Bronchial epithelial cell (primary cell): ENCODE data around the gene RET. TPM values are rescaled to one million over a fixed set of nuclear protein-coding genes. Genes with fewer than 3 reads are reported as not detected.

Experiments
- DNase-seq: peaks from one replicate; pipeline ENCODE4 v3.0.0-alpha.2; 2010; ENCODE audit warnings: low read depth
- FAIRE-seq: peaks from 2 replicates; lab custom pipeline; 2011; peaks lifted over from hg19 to GRCh38; lab: Jason Lieb, UNC
- H3K27me3 ChIP-seq: 2 replicates; pipeline ENCODE4 v1.5.1; 2011; ENCODE audit warnings: low read length; ENCODE audit not compliant: control insufficient read depth, insufficient read depth
- H3K36me3 ChIP-seq: 2 replicates; pipeline ENCODE4 v1.5.1; 2011; ENCODE audit warnings: low read length; ENCODE audit not compliant: control insufficient read depth, insufficient read depth
- H3K4me3 ChIP-seq: 2 replicates; pipeline ENCODE4 v1.5.1; 2011; ENCODE audit warnings: mild to moderate bottlenecking, low read depth, low read length, control low read depth
- total RNA-seq: library from RNA; depleted of rRNA; stranded (reverse); fragments of >200 nt; gene quantifications from 2 replicates; pipeline ENCODE4 v1.2.1, GENCODE V29; 2014
- TF ChIP-seq, protein P1 (sequence below): IDR thresholded peaks from 2 replicates; pipeline ENCODE4 v1.5.1; 2011; ENCODE audit warnings: mild to moderate bottlenecking, moderate library complexity, low read length, control low read depth, inconsistent platforms; ENCODE audit not compliant: insufficient read depth, severe bottlenecking

The RET gene
- total RNA-seq, 1 donor from 2014 or later: 0.53 TPM

DNA sequence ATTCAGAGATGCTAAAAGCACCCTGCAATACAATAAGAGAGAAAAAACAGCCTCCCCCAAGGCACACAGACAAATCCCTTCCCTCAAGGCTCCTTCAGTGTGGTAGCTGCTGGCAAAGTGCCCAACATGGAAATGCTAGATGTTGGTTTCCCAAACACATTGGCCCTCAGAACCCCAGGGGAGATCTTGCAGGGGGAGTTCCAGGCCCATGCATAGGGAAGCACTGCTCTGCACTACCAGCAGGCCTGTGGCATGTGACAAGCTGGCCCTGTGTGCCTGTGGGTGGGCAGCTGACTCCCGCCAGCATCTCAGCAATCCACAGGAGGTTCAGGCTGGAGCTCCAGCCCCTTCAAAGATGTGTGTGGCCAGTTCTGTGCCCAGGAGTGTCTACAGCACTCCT lies 44.6 kb downstream of the RET start:
- TF ChIP-seq, protein P1, sequence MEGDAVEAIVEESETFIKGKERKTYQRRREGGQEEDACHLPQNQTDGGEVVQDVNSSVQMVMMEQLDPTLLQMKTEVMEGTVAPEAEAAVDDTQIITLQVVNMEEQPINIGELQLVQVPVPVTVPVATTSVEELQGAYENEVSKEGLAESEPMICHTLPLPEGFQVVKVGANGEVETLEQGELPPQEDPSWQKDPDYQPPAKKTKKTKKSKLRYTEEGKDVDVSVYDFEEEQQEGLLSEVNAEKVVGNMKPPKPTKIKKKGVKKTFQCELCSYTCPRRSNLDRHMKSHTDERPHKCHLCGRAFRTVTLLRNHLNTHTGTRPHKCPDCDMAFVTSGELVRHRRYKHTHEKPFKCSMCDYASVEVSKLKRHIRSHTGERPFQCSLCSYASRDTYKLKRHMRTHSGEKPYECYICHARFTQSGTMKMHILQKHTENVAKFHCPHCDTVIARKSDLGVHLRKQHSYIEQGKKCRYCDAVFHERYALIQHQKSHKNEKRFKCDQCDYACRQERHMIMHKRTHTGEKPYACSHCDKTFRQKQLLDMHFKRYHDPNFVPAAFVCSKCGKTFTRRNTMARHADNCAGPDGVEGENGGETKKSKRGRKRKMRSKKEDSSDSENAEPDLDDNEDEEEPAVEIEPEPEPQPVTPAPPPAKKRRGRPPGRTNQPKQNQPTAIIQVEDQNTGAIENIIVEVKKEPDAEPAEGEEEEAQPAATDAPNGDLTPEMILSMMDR: no peak
- DNase-seq (no peak), FAIRE-seq (no peak)
- H3K4me3 ChIP-seq: no peak overlapping the region
- no peaks in the 10 kb centered on the region for H3K36me3 ChIP-seq
- H3K27me3 ChIP-seq: peaks cover 7% of the 10 kb centered on the region

DNA sequence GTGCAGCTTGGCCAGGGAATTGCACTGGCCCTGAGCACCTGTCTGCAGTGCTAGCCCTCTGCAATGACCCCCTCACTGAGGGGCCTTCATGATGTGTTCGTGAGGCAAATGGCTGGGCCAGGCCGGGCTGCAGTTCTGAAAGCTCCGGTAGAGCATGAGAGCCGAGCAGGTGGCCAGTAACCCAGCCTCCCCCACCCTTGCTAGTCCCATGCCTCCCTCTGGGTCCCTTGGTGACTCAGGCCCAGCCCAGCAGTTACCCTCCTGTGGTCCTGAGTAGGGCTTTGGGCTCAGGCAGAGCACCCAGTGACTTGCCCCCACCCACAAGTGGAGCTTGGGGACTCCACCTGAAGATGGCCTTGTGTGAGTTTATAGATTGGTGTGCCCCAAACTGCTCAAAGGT lies 45.2 kb downstream of the RET start:
- DNase-seq (no peak), FAIRE-seq (no peak)
- peaks cover 7% of the 10 kb centered on the region for H3K27me3 ChIP-seq
- TF ChIP-seq, protein P1: no peak
- H3K4me3 ChIP-seq: no peak overlapping the region
- H3K36me3 ChIP-seq: no peaks in the 10 kb centered on the region

- H3K4me3 ChIP-seq: no peak overlapping the region
- TF ChIP-seq, protein P1: no peak
- peaks cover 7% of the 10 kb centered on the region for H3K27me3 ChIP-seq
- H3K36me3 ChIP-seq: no peaks in the 10 kb centered on the region
- FAIRE-seq (no peak), DNase-seq (no peak)
These were observed 46.0 kb downstream of the RET start for GRCh38 chr10:43122826-43123225.

DNA sequence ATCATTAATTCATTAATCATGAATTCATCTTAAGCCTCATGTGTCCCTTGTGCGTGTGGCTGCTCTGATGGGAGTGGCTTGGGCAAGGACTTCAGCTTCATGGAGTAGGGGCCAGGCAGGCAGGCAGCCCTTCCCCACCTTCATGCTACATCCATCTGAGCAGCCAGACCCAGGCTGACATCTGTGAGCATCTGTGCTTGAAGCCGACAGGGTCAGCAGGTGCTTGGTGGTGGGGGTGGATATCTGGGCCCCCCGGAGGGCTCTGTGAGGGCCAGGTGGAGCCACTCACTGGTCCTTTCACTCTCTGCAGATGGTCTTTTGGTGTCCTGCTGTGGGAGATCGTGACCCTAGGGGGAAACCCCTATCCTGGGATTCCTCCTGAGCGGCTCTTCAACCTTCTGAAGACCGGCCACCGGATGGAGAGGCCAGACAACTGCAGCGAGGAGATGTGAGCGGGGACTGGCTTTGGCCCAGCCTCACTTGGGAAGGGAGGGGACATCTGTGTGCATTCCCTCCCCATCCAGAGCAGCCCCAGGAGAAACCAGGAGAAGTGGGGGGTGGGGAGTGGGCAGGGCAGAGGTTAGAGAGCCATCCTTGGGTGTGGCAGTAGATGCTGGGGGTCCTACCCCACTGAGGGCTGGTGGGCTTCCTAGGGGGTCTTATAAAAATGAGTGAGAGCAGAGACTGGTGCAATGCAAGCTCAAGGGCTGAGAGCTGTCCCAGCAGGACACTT lies 46.7 kb downstream of the RET start:
- DNase-seq: no peak
- H3K4me3 ChIP-seq: no peak overlapping the region
- no peaks in the 10 kb centered on the region for H3K36me3 ChIP-seq
- FAIRE-seq: no peak
- TF ChIP-seq, protein P1: no peak
- peaks cover 7% of the 10 kb centered on the region for H3K27me3 ChIP-seq

GRCh38 chr10:43124094-43124521 lies 47.2 kb downstream of the RET start:
- H3K27me3 ChIP-seq: peaks cover 7% of the 10 kb centered on the region
- no peak overlapping the region for H3K4me3 ChIP-seq
- FAIRE-seq: no peak
- DNase-seq: no peak
- TF ChIP-seq, protein P1: no peak
- H3K36me3 ChIP-seq: no peaks in the 10 kb centered on the region
